ENCODE measurements around the gene NASP. TPM values are rescaled to one million over a fixed set of nuclear protein-coding genes. Genes with fewer than 3 reads are reported as not detected.
"Not testable (repeated sequence)": the region's sequence is repeated elsewhere in the genome, so short reads cannot be mapped to it uniquely, and the experiment has no call there.

NASP gene
- total RNA-seq, 1 donor from 2014 or later = 16.6 TPM

GRCh38 chr1:45585496-45586075 is 1.7 kb downstream of the NASP start:
- FAIRE-seq = no peak
- DNase-seq (ENCODE audit: low read depth) = no peak
- H3K27me3 ChIP-seq (ENCODE audit: control insufficient read depth, insufficient read depth, low read length) = no peaks in the 10 kb centered on the region
- H3K36me3 ChIP-seq (ENCODE audit: control insufficient read depth, insufficient read depth, low read length) = no peaks in the 10 kb centered on the region
- no peak overlapping the region for H3K4me3 ChIP-seq (ENCODE audit: low read depth, low read length)
- TF ChIP-seq CTCF (IDR thresholded peaks at IDR 0.05; ENCODE audit: insufficient read depth, low read length, severe bottlenecking) = no peak

- Histone ChIP-seq H3K36me3 (ENCODE audit: control insufficient read depth, insufficient read depth, low read length) (no peaks in the 10 kb centered on the region), H3K4me3 (ENCODE audit: low read depth, low read length) (no peak overlapping the region), H3K27me3 (ENCODE audit: control insufficient read depth, insufficient read depth, low read length) (no peaks in the 10 kb centered on the region)
- DNase-seq (ENCODE audit: low read depth) = no peak
- no peak for TF ChIP-seq CTCF (IDR thresholded peaks at IDR 0.05; ENCODE audit: insufficient read depth, low read length, severe bottlenecking)
- no peak for FAIRE-seq
These were observed 2.9 kb downstream of the NASP start for GRCh38 chr1:45586769-45587168.

GRCh38 chr1:45589861-45590260 is 6.0 kb downstream of the NASP start:
- no peak overlapping the region for H3K4me3 ChIP-seq (ENCODE audit: low read depth, low read length)

GRCh38 chr1:45594412-45594811 is 10.6 kb downstream of the NASP start:
- DNase-seq (ENCODE audit: low read depth) (no peak), FAIRE-seq (no peak)
- H3K27me3 ChIP-seq (ENCODE audit: control insufficient read depth, insufficient read depth, low read length) = no peaks in the 10 kb centered on the region
- TF ChIP-seq CTCF (IDR thresholded peaks at IDR 0.05; ENCODE audit: insufficient read depth, low read length, severe bottlenecking) = no peak
- H3K4me3 ChIP-seq (ENCODE audit: low read depth, low read length) = no peak overlapping the region
- peaks cover 5% of the 10 kb centered on the region for H3K36me3 ChIP-seq (ENCODE audit: control insufficient read depth, insufficient read depth, low read length)

More at GRCh38 chr1:45589861-45590260, 6.0 kb downstream of the NASP start:
- H3K36me3 ChIP-seq (ENCODE audit: control insufficient read depth, insufficient read depth, low read length) = peaks cover 4% of the 10 kb centered on the region
- no peak for TF ChIP-seq CTCF (IDR thresholded peaks at IDR 0.05; ENCODE audit: insufficient read depth, low read length, severe bottlenecking)
- H3K27me3 ChIP-seq (ENCODE audit: control insufficient read depth, insufficient read depth, low read length) = no peaks in the 10 kb centered on the region
- no peak for FAIRE-seq
- DNase-seq (ENCODE audit: low read depth) = peak; percentile 45

- H3K36me3 ChIP-seq (ENCODE audit: control insufficient read depth, insufficient read depth, low read length); H3K27me3 ChIP-seq (ENCODE audit: control insufficient read depth, insufficient read depth, low read length); FAIRE-seq; H3K4me3 ChIP-seq (ENCODE audit: low read depth, low read length); DNase-seq (ENCODE audit: low read depth): not testable (repeated sequence)
These were observed 12.9 kb downstream of the NASP start for GRCh38 chr1:45596765-45597164.

GRCh38 chr1:45604239-45604638 is 20.4 kb downstream of the NASP start:
- FAIRE-seq = no peak
- no peaks in the 10 kb centered on the region for H3K36me3 ChIP-seq (ENCODE audit: control insufficient read depth, insufficient read depth, low read length)
- H3K27me3 ChIP-seq (ENCODE audit: control insufficient read depth, insufficient read depth, low read length) = no peaks in the 10 kb centered on the region
- TF ChIP-seq CTCF (IDR thresholded peaks at IDR 0.05; ENCODE audit: insufficient read depth, low read length, severe bottlenecking) = no peak
- no peak overlapping the region for H3K4me3 ChIP-seq (ENCODE audit: low read depth, low read length)
- no peak for DNase-seq (ENCODE audit: low read depth)
